Measurements from ENCODE around the gene LCA5L.

GRCh38 chr21:39397646-39398385 lies 47.8 kb downstream of the LCA5L start:
- TF ChIP-seq CTCF (IDR thresholded peaks at IDR 0.05; ENCODE audit: insufficient read depth, low read length, poor library complexity, severe bottlenecking) (no peak), EZH2phosphoT487 (conservative IDR thresholded peaks at IDR 0.05; ENCODE audit: low read length) (no peak)

All from SU-DHL-6 (cell line).